ENCODE results near the gene FBLN2.

The FBLN2 gene

DNA sequence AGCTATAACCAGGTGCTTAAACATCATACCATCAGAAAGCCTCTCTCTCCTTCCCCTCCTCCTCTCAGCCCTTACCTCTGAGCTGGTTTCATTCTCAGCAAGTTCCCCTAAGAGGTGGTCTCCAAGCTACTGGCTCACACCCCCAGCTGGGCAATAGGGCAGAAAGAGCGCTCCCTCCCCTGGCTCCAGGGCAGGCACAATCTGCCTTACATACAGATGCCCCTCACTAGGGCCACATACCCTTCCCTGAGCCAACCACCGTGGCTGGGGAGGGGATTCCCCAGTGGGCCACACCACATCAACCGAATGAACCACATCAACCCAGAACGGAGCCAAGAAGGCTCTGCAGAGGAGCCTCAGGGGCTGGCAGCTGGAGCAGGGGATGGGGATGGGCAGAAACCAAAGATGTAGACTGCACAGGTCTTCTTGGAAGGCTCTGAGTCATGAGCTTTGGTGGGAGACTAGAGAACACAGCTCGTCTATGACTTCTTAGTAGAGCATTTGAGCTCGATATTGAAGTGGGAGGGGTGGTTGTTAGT is 4.6 kb upstream of the FBLN2 start:
- no peak overlapping the region for H3K27ac ChIP-seq
- no peak for TF ChIP-seq ZFX (IDR thresholded peaks at IDR 0.05; ENCODE audit: borderline replicate concordance)
- TF ChIP-seq, protein P1, sequence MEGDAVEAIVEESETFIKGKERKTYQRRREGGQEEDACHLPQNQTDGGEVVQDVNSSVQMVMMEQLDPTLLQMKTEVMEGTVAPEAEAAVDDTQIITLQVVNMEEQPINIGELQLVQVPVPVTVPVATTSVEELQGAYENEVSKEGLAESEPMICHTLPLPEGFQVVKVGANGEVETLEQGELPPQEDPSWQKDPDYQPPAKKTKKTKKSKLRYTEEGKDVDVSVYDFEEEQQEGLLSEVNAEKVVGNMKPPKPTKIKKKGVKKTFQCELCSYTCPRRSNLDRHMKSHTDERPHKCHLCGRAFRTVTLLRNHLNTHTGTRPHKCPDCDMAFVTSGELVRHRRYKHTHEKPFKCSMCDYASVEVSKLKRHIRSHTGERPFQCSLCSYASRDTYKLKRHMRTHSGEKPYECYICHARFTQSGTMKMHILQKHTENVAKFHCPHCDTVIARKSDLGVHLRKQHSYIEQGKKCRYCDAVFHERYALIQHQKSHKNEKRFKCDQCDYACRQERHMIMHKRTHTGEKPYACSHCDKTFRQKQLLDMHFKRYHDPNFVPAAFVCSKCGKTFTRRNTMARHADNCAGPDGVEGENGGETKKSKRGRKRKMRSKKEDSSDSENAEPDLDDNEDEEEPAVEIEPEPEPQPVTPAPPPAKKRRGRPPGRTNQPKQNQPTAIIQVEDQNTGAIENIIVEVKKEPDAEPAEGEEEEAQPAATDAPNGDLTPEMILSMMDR (IDR thresholded peaks at IDR 0.05), result no peak

DNA sequence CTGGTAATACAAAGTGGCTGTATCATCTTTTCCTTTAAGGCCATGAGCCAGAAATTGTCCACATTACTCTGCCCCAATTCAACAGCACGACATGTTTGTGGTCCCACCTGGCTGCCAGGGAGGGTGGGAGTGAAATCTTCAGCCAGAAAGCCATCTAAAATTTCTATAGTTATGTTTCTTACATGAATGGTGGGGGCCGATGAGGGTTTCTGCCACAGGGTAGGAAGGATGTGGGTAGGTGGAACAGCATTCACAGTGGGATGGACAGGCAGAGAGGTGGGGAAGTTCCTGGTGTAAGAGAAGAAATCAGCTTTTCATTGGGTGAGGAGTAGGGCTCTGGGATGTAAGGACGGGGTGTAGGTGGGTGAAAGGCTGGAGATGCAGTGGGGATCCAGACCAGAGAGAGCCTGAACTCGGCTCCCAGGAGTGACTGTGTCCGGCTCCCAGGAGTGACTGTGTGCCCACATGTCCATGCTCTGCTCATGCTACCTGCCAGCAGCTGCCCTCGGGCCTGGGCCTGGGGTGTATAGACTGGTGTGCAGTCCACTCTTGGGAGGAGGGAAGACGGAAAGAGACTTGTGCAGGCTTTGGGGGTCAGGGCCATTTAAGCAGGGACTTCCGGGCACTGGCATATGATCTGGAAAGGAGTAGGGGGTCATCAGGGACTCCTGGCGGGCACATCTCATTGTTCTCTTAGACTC is 3.8 kb upstream of the FBLN2 start:
- TF ChIP-seq, protein P1 (IDR thresholded peaks at IDR 0.05), result no peak
- TF ChIP-seq ZFX (IDR thresholded peaks at IDR 0.05; ENCODE audit: borderline replicate concordance), result no peak
- H3K27ac ChIP-seq, result no peak overlapping the region

DNA sequence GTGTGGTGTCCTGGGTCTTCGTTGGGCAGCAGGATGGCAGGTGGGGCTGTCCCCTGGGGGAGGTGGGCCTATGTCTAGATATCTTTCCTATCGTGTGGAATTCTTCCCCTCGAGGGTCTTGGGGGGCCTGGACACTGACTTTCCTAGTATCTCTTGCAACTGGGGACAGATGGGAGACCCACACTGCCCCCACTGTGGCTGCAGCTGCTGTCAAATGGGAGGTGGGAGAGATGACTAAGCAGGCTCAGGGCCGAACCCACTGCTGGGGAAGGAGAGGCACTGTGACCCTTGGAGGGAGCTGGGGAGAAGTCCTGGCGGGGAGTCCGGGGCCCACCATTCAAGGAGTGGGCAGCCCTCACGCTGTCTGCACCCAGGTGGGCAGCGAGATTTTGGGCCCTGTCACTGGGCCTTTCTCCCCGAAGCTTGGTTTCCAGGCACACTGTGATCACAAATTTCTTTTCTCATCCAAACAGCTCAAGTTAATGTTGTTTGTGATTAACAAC is 2.9 kb upstream of the FBLN2 start:
- H3K27ac ChIP-seq, result no peak overlapping the region
- TF ChIP-seq ZFX (IDR thresholded peaks at IDR 0.05; ENCODE audit: borderline replicate concordance), result no peak
- TF ChIP-seq, protein P1 (IDR thresholded peaks at IDR 0.05), result no peak

DNA sequence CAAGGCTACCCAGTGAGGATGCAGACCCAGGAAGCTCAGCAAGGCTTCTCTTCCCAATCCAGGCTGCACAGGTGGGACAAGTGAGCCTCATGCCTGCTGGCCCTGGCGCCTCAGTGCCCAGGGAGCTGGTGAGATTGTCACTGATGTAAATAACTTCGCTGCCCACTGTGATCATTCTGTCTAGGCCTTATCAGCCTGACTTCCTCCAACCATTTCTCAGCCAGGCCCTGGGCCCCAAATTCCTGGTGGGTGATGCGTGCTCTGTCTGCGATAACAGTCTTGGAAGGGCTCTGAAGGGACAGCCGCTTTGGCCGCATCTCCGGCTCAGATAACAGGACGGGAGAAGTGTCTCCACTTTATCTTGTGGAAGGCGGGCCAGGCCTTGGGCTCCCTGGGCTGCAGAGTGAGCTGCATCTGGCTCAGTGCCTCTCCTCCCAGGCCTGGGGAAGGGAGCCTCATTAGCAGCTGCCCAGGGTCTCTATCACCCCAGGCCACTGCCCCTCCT is 2.2 kb upstream of the FBLN2 start:
- H3K27ac ChIP-seq, result no peak overlapping the region
- no peak for TF ChIP-seq ZFX (IDR thresholded peaks at IDR 0.05; ENCODE audit: borderline replicate concordance)
- TF ChIP-seq, protein P1 (IDR thresholded peaks at IDR 0.05), result no peak

DNA sequence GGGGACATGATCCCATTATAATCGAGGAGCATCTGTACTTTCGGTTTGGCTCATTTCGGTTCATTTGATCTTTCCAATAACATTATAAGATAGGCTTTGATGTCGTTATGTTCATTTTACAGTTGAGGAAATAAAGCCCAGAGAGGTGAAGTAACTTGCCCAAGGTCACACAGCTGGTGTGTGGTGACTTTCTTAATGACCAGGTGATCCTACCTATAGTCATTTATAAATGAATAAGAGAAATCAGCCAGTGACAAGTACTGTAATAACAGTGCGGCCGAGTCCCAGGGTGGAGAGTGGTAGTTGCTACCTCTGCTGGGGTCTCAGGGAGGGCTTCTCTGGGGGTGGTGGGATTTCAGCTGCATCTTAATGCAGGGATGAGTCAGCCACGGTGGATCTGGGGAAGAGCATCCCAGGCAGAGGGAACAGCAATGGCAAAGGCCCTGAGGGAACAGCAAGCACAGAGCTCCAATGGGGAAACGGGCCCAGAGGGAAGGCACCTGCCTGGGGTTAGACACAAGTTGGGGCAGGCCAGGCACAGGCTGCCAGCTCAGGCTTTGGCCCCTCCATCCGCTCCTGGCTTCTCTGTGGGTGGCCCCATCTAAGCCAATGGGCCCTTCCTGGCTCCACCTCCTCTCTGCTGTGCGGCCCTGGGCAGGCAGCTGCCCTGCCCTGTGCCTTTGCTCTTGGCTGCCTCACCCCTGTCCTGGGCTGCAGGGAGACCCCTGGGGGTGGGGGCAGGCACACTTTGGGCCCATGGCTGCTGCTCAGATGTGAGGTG is 1.1 kb upstream of the FBLN2 start:
- TF ChIP-seq ZFX (IDR thresholded peaks at IDR 0.05; ENCODE audit: borderline replicate concordance), result no peak
- TF ChIP-seq, protein P1 (IDR thresholded peaks at IDR 0.05), result no peak
- H3K27ac ChIP-seq, result no peak overlapping the region

DNA sequence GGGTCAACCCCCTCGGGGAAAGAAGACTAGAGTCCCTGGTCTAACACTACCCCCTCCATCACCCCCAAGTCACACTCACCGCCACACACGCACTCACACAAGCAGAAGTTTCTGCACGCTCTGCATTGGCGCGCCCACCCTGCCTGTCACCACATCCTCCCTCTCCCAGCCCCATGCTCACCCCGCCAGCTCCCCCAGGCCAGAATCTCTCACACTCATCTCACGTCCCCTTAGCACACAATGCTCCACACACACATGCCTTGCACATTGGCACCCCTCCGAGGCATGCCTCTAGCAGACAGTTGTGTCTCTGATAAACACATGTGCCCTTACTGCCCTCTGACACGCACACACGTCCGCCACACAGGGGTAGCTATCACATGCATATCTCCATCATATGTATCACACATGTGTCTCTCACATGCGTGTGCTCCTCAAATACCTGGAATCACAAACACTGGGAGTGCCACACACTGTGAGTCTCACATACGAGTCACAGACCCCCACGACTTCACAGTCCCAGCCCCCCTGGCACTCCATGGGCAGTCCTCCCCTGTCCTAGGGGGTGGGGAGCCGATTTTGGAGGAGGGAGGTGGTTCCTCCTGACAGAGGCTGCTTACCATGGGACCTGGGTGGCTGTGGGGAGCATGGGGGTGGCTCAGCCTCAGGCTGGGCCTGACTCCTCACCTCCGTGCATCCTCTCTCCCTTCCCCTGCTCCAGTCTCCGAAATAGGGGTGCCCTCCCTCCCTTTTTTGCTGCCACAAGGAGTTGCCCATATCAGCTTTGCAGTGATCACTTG is 898 bp downstream of the FBLN2 start:
- H3K27ac ChIP-seq, result no peak overlapping the region
- TF ChIP-seq ZFX (IDR thresholded peaks at IDR 0.05; ENCODE audit: borderline replicate concordance), result no peak
- TF ChIP-seq, protein P1 (IDR thresholded peaks at IDR 0.05), result no peak

Data from 22Rv1 (cell line).